Lower leg skin (tissue), 3 donors: ENCODE measurements around the gene FARP1.

Experiments used
- POLR2A ChIP-seq, 2 donors: fragments of 450-650 bp; IDR thresholded peaks; one replicate each; pipeline ENCODE4 v1.6.1; 2016 to 2017; ENCODE audit warnings: antibody characterized with exemption in 2 of 2, mild to moderate bottlenecking in 1 of 2, moderate library complexity in 1 of 2
- TF ChIP-seq, protein P1 (sequence below), 3 donors: fragments of 450-650 bp; IDR thresholded peaks; one replicate each; pipeline ENCODE4 v1.5.1; 2016; ENCODE audit warnings: antibody characterized with exemption in 3 of 3, mild to moderate bottlenecking in 3 of 3, moderate library complexity in 2 of 3

DNA sequence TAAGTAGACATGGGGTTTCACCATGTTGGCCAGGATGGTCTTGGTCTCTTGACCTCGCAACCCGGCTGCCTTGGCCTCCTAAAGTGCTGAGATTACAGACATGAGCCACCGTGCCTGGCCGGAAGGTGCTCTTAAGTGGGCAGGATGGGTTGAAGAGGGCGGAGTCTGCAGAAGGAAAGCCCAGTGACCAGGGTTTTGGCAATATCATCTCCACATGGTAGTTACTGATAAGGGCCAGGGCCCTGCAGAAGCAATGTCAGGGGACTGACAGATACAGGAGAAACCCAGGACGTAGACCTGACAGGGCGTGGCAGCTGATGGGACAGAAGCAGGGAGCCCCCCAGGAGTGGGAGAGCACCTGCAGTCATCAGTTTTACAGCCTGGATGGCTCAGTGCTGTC lies 79.9 kb downstream of the FARP1 start:
- TF ChIP-seq, protein P1, sequence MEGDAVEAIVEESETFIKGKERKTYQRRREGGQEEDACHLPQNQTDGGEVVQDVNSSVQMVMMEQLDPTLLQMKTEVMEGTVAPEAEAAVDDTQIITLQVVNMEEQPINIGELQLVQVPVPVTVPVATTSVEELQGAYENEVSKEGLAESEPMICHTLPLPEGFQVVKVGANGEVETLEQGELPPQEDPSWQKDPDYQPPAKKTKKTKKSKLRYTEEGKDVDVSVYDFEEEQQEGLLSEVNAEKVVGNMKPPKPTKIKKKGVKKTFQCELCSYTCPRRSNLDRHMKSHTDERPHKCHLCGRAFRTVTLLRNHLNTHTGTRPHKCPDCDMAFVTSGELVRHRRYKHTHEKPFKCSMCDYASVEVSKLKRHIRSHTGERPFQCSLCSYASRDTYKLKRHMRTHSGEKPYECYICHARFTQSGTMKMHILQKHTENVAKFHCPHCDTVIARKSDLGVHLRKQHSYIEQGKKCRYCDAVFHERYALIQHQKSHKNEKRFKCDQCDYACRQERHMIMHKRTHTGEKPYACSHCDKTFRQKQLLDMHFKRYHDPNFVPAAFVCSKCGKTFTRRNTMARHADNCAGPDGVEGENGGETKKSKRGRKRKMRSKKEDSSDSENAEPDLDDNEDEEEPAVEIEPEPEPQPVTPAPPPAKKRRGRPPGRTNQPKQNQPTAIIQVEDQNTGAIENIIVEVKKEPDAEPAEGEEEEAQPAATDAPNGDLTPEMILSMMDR (IDR thresholded peaks at IDR 0.05), result no peak
- no peak for TF ChIP-seq POLR2A (IDR thresholded peaks at IDR 0.05)
